GM13977 (cell line): ENCODE measurements around the gene VEZT.

Experiments used
- DNase-seq: peaks from one replicate; pipeline ENCODE4 v3.0.0; 2012; ENCODE audit warnings: low spot score
- in situ Hi-C: fragments of 300-500 bp; cut with MboI; formaldehyde crosslinking; loops from one replicate; pipeline ENCODE4 v1.12.0; 2022; ENCODE audit warnings: low sequenced_read_pairs, low pct_unique_long_range_greater_than_20kb, mixed read lengths, inconsistent platforms; ENCODE audit not compliant: unreplicated experiment
- TF ChIP-seq, protein P1 (sequence below): IDR thresholded peaks from 2 replicates; pipeline ENCODE4 v1.5.1; 2012; ENCODE audit warnings: mild to moderate bottlenecking, control low read depth; ENCODE audit not compliant: insufficient read depth; ENCODE audit errors: extremely low read depth, missing control alignments

VEZT gene

DNA sequence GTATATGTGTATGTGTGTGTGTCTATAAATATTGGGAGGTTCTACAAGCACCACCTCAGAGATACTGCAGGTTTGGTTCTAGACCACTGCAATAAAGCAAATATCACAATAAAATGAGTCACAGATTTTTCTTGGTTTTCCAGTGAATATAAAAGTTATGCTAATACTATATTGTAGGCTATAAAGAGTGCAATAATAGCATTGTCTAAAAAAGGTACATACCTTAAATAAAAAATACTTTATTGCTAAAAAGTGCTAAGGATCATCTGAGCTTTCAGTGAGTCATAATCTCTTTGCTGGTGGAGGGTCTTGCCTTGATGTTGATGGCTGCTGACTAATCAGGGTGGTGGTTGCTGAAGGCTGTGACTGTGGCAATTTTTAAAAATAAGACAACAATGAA lies 111.1 kb downstream of the VEZT start:
- in situ Hi-C loops, result no loop called here
- no peak for DNase-seq
- TF ChIP-seq, protein P1, sequence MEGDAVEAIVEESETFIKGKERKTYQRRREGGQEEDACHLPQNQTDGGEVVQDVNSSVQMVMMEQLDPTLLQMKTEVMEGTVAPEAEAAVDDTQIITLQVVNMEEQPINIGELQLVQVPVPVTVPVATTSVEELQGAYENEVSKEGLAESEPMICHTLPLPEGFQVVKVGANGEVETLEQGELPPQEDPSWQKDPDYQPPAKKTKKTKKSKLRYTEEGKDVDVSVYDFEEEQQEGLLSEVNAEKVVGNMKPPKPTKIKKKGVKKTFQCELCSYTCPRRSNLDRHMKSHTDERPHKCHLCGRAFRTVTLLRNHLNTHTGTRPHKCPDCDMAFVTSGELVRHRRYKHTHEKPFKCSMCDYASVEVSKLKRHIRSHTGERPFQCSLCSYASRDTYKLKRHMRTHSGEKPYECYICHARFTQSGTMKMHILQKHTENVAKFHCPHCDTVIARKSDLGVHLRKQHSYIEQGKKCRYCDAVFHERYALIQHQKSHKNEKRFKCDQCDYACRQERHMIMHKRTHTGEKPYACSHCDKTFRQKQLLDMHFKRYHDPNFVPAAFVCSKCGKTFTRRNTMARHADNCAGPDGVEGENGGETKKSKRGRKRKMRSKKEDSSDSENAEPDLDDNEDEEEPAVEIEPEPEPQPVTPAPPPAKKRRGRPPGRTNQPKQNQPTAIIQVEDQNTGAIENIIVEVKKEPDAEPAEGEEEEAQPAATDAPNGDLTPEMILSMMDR, result no peak

DNA sequence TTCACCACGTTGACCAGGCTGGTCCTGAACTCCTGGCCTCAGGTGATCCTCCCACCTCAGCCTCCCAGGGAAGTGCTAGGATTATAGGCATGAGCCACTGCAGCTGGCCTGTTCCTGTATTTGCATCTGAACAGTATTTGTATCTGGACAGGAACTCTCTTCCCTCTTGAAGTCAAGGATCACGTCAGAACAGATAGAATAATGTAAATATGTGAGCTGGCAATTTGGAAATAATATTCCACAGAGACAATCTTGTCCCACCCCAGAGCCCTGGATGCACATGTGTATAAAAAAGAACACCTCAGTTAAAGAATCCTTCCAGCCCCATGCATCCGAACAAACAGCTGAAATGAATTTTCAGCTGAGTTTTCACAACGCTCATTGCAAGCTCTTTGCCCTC lies 118.3 kb downstream of the VEZT start:
- no peak for DNase-seq
- in situ Hi-C loops, result no loop called here
- TF ChIP-seq, protein P1, result no peak

DNA sequence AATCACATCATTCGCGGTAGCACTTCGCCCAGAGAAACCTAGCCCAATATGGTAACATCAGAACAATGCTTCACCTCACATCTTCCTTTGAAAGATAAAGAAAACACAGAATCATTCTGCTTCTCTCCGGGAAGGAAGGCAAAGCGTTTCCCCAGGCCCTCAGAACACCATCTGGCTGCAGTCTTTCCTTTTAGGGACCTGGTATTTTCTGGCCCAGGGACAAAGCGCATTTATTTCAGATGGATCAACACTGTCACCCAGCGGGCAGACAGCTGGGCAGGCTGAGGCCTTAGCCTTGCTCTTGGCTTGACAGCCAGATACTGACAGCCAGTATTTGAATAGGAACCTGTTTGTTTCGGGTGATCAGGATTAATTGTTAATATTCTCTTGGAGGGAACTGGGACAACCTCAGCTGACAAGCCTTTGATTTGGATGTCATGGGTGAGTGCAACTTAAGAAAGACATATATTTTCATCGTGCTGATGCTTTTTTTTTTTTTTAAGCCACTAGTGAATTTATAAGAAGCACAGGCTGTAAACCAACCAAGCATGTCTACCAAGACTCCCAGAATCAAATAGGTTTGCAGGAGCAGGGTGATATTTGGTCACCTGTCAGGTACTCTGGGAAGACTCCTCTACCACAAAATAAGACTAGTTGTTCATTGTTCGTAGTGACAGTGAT lies 118.9 kb downstream of the VEZT start:
- TF ChIP-seq, protein P1, result peak; percentile 11
- no peak for DNase-seq
- in situ Hi-C loops, result no loop called here

DNA sequence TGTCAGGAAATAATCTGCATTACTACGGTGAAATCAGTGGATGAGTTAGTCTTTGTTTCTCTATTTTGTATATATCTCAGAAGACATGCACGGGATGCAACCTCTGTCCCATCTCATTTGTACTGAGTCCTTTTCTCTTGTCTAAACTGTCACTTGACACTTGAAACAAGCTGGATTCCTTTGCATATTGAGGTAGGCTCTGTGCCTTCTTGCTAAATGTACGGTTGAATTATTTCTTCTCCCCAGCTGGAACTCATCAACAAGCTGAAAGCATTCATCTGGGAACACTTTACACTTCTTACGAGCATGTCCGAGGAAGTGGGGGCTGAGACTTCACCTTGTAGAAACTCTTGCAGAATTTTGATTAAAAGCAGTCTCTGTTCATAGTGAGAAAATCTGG lies 119.5 kb downstream of the VEZT start:
- no peak for DNase-seq
- in situ Hi-C loops, result no loop called here
- TF ChIP-seq, protein P1, result no peak

DNA sequence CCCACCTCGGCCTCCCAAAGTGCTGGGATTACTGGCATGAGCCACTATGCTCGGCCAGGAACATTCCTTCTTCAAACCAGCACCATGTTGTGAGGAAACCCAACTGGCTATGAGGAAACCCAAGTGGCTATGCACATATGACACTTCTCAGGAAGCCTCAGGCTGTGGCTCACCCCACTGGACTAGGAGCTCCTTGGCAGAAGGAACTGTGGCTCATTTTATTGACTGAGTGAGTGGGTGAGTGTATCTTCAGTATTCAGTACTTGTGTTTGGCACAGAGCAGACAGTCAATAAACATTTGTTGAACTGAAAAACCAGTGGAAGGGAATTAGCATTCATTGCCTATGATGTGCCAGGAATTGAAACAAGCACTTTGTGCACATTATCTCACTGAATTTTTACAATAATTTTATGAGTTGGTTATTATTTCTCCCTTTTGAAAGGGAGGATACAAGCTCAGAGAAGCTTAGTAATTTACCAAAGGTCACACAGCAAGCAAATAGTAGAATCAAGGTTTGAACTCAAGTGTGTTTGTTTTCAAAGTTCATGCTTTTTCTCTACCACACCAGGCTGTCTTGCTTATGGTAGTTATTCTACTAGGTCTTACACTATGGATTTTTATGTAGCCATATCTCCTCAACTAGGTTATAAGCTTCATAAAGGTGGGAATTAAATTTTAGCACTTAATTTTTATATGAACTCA lies 121.6 kb downstream of the VEZT start:
- DNase-seq, result no peak
- in situ Hi-C loops, result no loop called here
- TF ChIP-seq, protein P1, result no peak

DNA sequence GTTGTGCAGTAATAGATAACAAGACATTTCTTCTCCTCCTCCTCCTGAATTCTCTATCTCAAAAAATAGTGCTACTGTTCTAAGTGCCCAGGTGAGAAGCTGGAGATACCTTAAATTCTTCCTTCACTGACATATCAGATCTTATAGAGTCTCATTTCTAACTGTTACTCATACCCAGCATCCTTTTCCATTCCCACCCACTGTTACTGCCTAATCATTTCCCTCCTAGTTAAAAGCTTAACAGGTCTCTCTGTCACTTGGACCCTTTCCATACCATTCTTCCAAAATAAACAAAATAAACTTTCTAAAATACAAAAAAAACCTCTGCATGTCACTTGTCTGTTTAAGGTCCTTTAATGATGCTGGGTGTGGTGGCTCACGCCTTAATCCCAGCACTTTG lies 124.4 kb downstream of the VEZT start:
- no peak for DNase-seq
- in situ Hi-C loops, result no loop called here
- TF ChIP-seq, protein P1, result no peak
